ENCODE measurements around the gene PON2. TPM values are rescaled to one million over a fixed set of nuclear protein-coding genes. Genes with fewer than 3 reads are reported as not detected.

The PON2 gene
- total RNA-seq, 1 experiment from 2014 or later, result 44.0 TPM

DNA sequence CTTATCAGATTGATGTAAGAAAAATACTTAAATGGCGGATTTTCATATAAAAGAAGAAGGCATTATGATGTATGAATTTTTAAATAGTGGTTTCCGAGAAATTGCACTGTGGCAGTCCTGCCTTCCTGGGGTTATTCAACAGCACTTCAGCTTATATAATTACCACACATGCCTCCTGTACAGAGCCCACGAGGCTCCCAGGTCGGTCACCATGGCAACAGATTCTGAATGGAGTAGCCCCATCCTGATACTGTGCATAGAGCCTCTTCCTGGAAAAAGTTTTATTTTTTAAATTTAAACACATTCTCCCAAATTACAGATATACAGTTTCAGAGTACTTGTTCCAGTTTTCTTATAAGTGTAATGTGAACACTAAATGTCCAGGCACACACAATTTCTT, 35.0 kb upstream of the PON2 start:
- intact Hi-C loops (cut with micrococcal nuclease), result loop anchor here (10.0 kb wide), 1 partner anchor 815 kb away; the partner anchor contains the start of gene SGCE
- no peaks in the 10 kb centered on the region for H4K20me1 ChIP-seq (ENCODE audit: insufficient read depth)
- no peaks in the 10 kb centered on the region for H3K9me2 ChIP-seq (ENCODE audit: insufficient read depth)
- CTCF ChIA-PET, result no interaction called here
- peak overlapping the region; percentile 58; the same call in 1 of the 2 replicates for H3K4me2 ChIP-seq (ENCODE audit: low read length)
- DNase-seq (ENCODE audit: low read depth, low spot score) (no peak), ATAC-seq (no peak)
- H3K79me2 ChIP-seq (ENCODE audit: insufficient read depth, low read length), result no peaks in the 10 kb centered on the region
- TF ChIP-seq EZH2phosphoT487 (IDR thresholded peaks at IDR 0.05; ENCODE audit: borderline replicate concordance), result no peak
- TF ChIP-seq SIN3A (IDR thresholded peaks at IDR 0.05; ENCODE audit: low read depth), result no peak
- no peak for TF ChIP-seq ELF1 (IDR thresholded peaks at IDR 0.05; ENCODE audit: borderline replicate concordance, low read depth)
- TF ChIP-seq POLR2A (IDR thresholded peaks at IDR 0.05; ENCODE audit: borderline replicate concordance, extremely low read depth, insufficient read depth, insufficient read length), result no peak
- no peak for TF ChIP-seq CBX3 (IDR thresholded peaks at IDR 0.05; ENCODE audit: low read depth)
- TF ChIP-seq, protein P1, sequence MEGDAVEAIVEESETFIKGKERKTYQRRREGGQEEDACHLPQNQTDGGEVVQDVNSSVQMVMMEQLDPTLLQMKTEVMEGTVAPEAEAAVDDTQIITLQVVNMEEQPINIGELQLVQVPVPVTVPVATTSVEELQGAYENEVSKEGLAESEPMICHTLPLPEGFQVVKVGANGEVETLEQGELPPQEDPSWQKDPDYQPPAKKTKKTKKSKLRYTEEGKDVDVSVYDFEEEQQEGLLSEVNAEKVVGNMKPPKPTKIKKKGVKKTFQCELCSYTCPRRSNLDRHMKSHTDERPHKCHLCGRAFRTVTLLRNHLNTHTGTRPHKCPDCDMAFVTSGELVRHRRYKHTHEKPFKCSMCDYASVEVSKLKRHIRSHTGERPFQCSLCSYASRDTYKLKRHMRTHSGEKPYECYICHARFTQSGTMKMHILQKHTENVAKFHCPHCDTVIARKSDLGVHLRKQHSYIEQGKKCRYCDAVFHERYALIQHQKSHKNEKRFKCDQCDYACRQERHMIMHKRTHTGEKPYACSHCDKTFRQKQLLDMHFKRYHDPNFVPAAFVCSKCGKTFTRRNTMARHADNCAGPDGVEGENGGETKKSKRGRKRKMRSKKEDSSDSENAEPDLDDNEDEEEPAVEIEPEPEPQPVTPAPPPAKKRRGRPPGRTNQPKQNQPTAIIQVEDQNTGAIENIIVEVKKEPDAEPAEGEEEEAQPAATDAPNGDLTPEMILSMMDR (IDR thresholded peaks at IDR 0.05 in 2 of 3, conservative IDR thresholded peaks at IDR 0.05 in 1 of 3; ENCODE audit: borderline replicate concordance in 1 of 3, insufficient read depth in 1 of 3, low read depth in 2 of 3, low read length in 2 of 3), result no peak
- no peak for TF ChIP-seq SP1 (IDR thresholded peaks at IDR 0.05; ENCODE audit: low read depth)
- TF ChIP-seq YY1 (IDR thresholded peaks at IDR 0.05; ENCODE audit: extremely low read depth, insufficient replicate concordance, low read depth, low read length), result no peak
- no peak for TF ChIP-seq RAD21 (IDR thresholded peaks at IDR 0.05; ENCODE audit: low read depth)
- TF ChIP-seq, protein P2, sequence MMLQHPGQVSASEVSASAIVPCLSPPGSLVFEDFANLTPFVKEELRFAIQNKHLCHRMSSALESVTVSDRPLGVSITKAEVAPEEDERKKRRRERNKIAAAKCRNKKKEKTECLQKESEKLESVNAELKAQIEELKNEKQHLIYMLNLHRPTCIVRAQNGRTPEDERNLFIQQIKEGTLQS (IDR thresholded peaks at IDR 0.05), result no peak
- no peak for TF ChIP-seq TCF7L2 (IDR thresholded peaks at IDR 0.05; ENCODE audit: borderline replicate concordance, extremely low read depth, insufficient read depth, insufficient read length)
- no peak for TF ChIP-seq JUND (IDR thresholded peaks at IDR 0.05)
- TF ChIP-seq, protein P3, sequence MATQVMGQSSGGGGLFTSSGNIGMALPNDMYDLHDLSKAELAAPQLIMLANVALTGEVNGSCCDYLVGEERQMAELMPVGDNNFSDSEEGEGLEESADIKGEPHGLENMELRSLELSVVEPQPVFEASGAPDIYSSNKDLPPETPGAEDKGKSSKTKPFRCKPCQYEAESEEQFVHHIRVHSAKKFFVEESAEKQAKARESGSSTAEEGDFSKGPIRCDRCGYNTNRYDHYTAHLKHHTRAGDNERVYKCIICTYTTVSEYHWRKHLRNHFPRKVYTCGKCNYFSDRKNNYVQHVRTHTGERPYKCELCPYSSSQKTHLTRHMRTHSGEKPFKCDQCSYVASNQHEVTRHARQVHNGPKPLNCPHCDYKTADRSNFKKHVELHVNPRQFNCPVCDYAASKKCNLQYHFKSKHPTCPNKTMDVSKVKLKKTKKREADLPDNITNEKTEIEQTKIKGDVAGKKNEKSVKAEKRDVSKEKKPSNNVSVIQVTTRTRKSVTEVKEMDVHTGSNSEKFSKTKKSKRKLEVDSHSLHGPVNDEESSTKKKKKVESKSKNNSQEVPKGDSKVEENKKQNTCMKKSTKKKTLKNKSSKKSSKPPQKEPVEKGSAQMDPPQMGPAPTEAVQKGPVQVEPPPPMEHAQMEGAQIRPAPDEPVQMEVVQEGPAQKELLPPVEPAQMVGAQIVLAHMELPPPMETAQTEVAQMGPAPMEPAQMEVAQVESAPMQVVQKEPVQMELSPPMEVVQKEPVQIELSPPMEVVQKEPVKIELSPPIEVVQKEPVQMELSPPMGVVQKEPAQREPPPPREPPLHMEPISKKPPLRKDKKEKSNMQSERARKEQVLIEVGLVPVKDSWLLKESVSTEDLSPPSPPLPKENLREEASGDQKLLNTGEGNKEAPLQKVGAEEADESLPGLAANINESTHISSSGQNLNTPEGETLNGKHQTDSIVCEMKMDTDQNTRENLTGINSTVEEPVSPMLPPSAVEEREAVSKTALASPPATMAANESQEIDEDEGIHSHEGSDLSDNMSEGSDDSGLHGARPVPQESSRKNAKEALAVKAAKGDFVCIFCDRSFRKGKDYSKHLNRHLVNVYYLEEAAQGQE (IDR thresholded peaks at IDR 0.05; ENCODE audit: low read depth), result no peak
- TF ChIP-seq EZH2 (IDR thresholded peaks at IDR 0.05), result no peak
- TF ChIP-seq FOSL1 (IDR thresholded peaks at IDR 0.05; ENCODE audit: low read depth), result no peak
- TF ChIP-seq POLR2AphosphoS5 (IDR thresholded peaks at IDR 0.05; ENCODE audit: low read depth, low read length), result no peak
- no peak for TF ChIP-seq ZNF274 (IDR thresholded peaks at IDR 0.05; ENCODE audit: low read depth, low read length)
- TF ChIP-seq, protein P4, sequence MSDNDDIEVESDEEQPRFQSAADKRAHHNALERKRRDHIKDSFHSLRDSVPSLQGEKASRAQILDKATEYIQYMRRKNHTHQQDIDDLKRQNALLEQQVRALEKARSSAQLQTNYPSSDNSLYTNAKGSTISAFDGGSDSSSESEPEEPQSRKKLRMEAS (IDR thresholded peaks at IDR 0.05), result no peak
- BruUV-seq (replicated peaks), result no TSS peak
- RAD21 ChIA-PET (ENCODE audit: low non-redundant PET in 1 of 2, low total read pairs in 2 of 2, uncharacterized antibody in 2 of 2, unreplicated experiment in 2 of 2), result interaction anchor here in 1 of 2 experiments (0.6 kb wide), 1 partner anchor 25 kb away, joined by 4 read pairs; no protein-coding TSS in a partner anchor
- no peaks in the 10 kb centered on the region for H3K36me3 ChIP-seq (ENCODE audit: control insufficient read depth in 1 of 2, insufficient read depth in 2 of 2, low read length in 2 of 2)
- no peak overlapping the region for H3K9ac ChIP-seq (ENCODE audit: low read length)
- H2AFZ ChIP-seq (ENCODE audit: low read depth, low read length, poor library complexity, severe bottlenecking), result peak overlapping the region; percentile 28
- no peak overlapping the region for H3K4me3 ChIP-seq (replicated peaks in 1 of 2; ENCODE audit: low read depth in 1 of 2, low read length in 2 of 2)
- H3K4me1 ChIP-seq (ENCODE audit: control insufficient read depth in 1 of 2, insufficient read depth in 2 of 2, low read length in 2 of 2), result peaks cover 12% of the 10 kb centered on the region in 2 experiments; a peak in 3 of 4 replicates
- no peaks in the 10 kb centered on the region for H3K27me3 ChIP-seq (ENCODE audit: insufficient read depth, low read length)
- no peaks in the 10 kb centered on the region for H3K9me3 ChIP-seq (ENCODE audit: control insufficient read depth in 1 of 2, insufficient read depth in 1 of 2, low read depth in 1 of 2, low read length in 2 of 2)
- H3K27ac ChIP-seq (ENCODE audit: low read depth, low read length), result no peak overlapping the region
- POLR2A ChIA-PET, result no interaction called here

All from HCT116 (cell line).